ENCODE measurements around the gene PRKCB. TPM values are rescaled to one million over a fixed set of nuclear protein-coding genes. Genes with fewer than 3 reads are reported as not detected.
"Not testable (repeated sequence)": the region's sequence is repeated elsewhere in the genome, so short reads cannot be mapped to it uniquely, and the experiment has no call there.

PRKCB gene
- total RNA-seq, 4 donors from 2014 or later, result 7.7 to 40.0 (median 12.2) TPM

- Histone ChIP-seq H3K4me1 (no peaks in the 10 kb centered on the region), H3K4me3 (no peak overlapping the region), H3K9me3 (no peaks in the 10 kb centered on the region), H3K27me3 (no peaks in the 10 kb centered on the region), H3K36me3 (no peaks in the 10 kb centered on the region), H3K27ac (no peak overlapping the region)
- WGBS, result 61% methylated on average over 7 of the region's 7 CpGs
- TF ChIP-seq POLR2A (IDR thresholded peaks at IDR 0.05) (no peak), EP300 (IDR thresholded peaks at IDR 0.05) (no peak), POLR2AphosphoS5 (IDR thresholded peaks at IDR 0.05) (no peak), CTCF (IDR thresholded peaks at IDR 0.05) (no peak)
- DNase-seq (ENCODE audit: low spot score in 2 of 2), result no peak
These were observed 310.7 kb downstream of the PRKCB start for GRCh38 chr16:24146518-24146917.

DNA sequence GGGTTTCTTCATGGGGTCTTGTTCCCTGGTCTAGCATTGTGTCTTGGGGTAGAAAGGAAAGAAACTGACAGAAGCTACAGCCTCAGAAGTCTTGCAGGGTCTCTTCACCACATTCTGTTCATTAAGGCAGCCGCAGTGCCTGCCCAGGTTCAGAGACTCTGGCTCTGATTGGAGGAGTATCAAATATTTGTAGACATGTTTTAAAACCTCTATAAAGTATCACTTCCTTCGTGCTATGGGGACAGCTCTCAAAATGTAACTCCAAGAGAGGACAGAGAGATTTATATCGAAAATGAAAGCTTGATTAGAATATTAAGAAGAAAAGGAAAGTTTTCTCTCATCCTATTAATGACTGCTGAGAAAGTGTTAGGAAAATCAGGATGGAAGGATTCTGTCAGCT is 313.3 kb downstream of the PRKCB start:
- Histone ChIP-seq H3K9me3 (no peaks in the 10 kb centered on the region), H3K27me3 (no peaks in the 10 kb centered on the region), H3K4me1 (no peaks in the 10 kb centered on the region), H3K4me3 (no peak overlapping the region), H3K27ac (no peak overlapping the region), H3K36me3 (no peaks in the 10 kb centered on the region)
- DNase-seq (ENCODE audit: low spot score in 2 of 2), result no peak
- WGBS, result 88% methylated on average over 3 of the region's 3 CpGs
- no peak for TF ChIP-seq CTCF (IDR thresholded peaks at IDR 0.05)
- TF ChIP-seq POLR2A (IDR thresholded peaks at IDR 0.05), result no peak
- TF ChIP-seq POLR2AphosphoS5 (IDR thresholded peaks at IDR 0.05), result no peak
- no peak for TF ChIP-seq EP300 (IDR thresholded peaks at IDR 0.05)

GRCh38 chr16:24150282-24150681 is 314.5 kb downstream of the PRKCB start:
- WGBS, result 78% methylated on average over 2 of the region's 2 CpGs
- Histone ChIP-seq H3K9me3 (no peaks in the 10 kb centered on the region), H3K4me1 (no peaks in the 10 kb centered on the region), H3K27me3 (no peaks in the 10 kb centered on the region), H3K36me3 (no peaks in the 10 kb centered on the region), H3K27ac (no peak overlapping the region), H3K4me3 (no peak overlapping the region)
- no peak for TF ChIP-seq CTCF (IDR thresholded peaks at IDR 0.05)
- TF ChIP-seq POLR2AphosphoS5 (IDR thresholded peaks at IDR 0.05), result no peak
- no peak for TF ChIP-seq EP300 (IDR thresholded peaks at IDR 0.05)
- TF ChIP-seq POLR2A (IDR thresholded peaks at IDR 0.05), result no peak
- DNase-seq (ENCODE audit: low spot score in 2 of 2), result no peak

GRCh38 chr16:24151482-24151939 is 315.7 kb downstream of the PRKCB start:
- no peaks in the 10 kb centered on the region for H3K9me3 ChIP-seq
- 48% methylated on average over 5 of the region's 5 CpGs for WGBS
- no peaks in the 10 kb centered on the region for H3K4me1 ChIP-seq
- H3K27me3 ChIP-seq, result no peaks in the 10 kb centered on the region
- no peaks in the 10 kb centered on the region for H3K36me3 ChIP-seq
- H3K4me3 ChIP-seq, result no peak overlapping the region
- no peak for DNase-seq (ENCODE audit: low spot score in 2 of 2)
- TF ChIP-seq POLR2AphosphoS5 (IDR thresholded peaks at IDR 0.05) (no peak), CTCF (IDR thresholded peaks at IDR 0.05) (no peak), EP300 (IDR thresholded peaks at IDR 0.05) (no peak), POLR2A (IDR thresholded peaks at IDR 0.05) (no peak)
- H3K27ac ChIP-seq, result no peak overlapping the region

GRCh38 chr16:24152048-24152447 is 316.3 kb downstream of the PRKCB start:
- not testable (repeated sequence) for DNase-seq (ENCODE audit: low spot score in 2 of 2); H3K27ac ChIP-seq; H3K27me3 ChIP-seq; H3K36me3 ChIP-seq; H3K4me3 ChIP-seq; H3K9me3 ChIP-seq; H3K4me1 ChIP-seq
- WGBS, result 77% methylated on average over 10 of the region's 10 CpGs

DNA sequence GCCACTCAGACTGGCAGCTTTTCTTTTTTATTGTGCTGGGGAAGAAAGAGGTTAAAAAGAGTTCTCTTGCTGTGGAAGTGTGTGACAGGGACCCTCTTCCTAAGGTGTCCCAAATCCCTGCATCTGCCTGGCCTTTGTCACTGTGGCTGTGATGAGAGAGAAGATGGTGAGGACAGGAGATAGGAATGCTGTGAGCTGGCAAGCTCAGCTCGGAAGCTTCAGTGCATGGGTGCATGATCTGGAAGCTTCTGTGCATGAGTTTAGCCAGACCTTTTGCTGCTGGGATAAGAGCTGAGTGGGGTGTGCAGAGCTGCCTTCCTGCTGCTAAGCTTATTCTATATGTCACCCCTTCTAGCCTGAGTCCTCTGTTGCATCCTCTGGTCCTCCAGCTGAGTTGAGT is 317.0 kb downstream of the PRKCB start:
- Histone ChIP-seq H3K27me3 (no peaks in the 10 kb centered on the region), H3K4me3 (no peak overlapping the region), H3K36me3 (no peaks in the 10 kb centered on the region), H3K27ac (no peak overlapping the region), H3K4me1 (no peaks in the 10 kb centered on the region), H3K9me3 (no peaks in the 10 kb centered on the region)
- 36% methylated on average over 1 of the region's 1 CpG for WGBS
- no peak for DNase-seq (ENCODE audit: low spot score in 2 of 2)
- TF ChIP-seq POLR2A (IDR thresholded peaks at IDR 0.05) (no peak), POLR2AphosphoS5 (IDR thresholded peaks at IDR 0.05) (no peak), EP300 (IDR thresholded peaks at IDR 0.05) (no peak), CTCF (IDR thresholded peaks at IDR 0.05) (no peak)
